ENCODE results near the gene CCDC39.

DNA sequence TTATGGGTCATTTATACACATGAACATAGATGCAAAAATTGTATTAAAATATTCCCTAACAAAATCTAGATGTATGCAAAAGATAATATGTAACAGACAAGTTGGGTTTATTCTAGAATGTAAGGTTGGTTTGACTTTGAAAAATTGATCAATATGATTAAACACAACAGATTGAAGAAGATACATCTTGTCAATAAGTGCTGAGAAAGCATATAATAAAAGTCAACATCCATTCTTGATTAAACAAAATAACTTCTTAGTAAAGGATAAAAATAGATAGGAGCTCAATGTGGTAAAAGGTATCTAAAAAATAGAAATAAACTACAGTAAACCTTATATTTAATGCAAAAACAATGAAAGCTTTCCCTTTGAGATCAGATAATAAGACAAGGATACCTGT, 38.3 kb downstream of the CCDC39 start:
- TF ChIP-seq CTCF (IDR thresholded peaks at IDR 0.05; ENCODE audit: borderline replicate concordance, extremely low read depth, low read length, poor library complexity, severe bottlenecking) (no peak), EZH2 (IDR thresholded peaks at IDR 0.05; ENCODE audit: borderline replicate concordance, low read depth, low read length, severe bottlenecking) (no peak)

All from DND-41 (cell line).